NCI-H1930 (cell line): ENCODE results near the gene FRZB.
A peak's percentile ranks its signal among the peaks of the same experiment; 100 is the strongest.

ENCODE experiments used
- DNase-seq, 2 experiments: peaks; one replicate each; lab custom pipeline; 2025; lab: John Stamatoyannopoulos, UW

FRZB gene

DNA sequence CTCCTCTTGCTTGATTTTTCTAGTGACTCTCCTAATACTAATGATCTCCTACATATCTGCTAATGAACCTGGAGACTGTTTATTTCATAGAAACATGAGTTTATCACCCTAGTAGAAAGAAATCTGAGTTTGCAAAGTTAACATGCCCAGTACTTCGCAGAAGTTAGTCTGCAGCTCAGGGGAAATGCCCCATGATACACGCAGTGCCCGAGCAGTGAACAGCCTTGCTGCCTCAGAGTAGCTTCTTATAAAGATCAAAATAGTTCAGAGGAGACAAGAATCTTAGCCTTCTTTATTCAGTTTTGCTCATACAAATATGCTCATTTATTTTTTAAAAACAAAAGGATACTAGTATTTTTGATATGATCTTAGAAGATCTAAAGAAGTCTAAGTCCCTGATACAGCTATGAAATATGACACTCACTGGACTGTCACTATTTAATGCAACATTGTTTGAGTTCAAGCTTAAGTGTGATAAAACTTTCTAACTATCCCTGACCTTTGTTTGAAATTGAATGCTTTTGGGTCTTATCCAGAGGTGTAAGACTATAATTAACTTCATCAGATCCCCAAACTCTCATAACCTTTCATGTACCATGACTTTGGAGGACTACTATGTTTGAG, 20.5 kb downstream of the FRZB start:
- DNase-seq = no peak

DNA sequence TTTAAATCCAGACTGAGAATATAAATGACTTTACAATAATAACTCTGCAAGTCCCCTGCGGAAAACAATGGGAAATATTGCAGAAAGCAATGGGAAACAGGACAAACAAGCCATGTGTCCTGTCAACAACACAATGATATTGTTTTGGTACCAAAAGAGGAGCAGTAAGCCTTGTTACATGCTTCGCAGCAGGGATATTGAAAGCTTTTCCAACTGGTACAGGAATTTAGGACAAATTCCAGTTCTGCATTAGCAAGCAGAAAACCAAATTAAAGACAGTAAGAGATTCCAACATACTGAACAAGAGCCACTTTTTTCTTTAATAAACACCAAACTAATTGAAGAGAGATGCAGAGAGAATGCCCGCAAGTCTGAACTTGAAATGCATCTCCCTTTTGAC, 30.0 kb downstream of the FRZB start:
- no peak for DNase-seq

GRCh38 chr2:182834293-182834692, 32.1 kb downstream of the FRZB start:
- no peak for DNase-seq

DNA sequence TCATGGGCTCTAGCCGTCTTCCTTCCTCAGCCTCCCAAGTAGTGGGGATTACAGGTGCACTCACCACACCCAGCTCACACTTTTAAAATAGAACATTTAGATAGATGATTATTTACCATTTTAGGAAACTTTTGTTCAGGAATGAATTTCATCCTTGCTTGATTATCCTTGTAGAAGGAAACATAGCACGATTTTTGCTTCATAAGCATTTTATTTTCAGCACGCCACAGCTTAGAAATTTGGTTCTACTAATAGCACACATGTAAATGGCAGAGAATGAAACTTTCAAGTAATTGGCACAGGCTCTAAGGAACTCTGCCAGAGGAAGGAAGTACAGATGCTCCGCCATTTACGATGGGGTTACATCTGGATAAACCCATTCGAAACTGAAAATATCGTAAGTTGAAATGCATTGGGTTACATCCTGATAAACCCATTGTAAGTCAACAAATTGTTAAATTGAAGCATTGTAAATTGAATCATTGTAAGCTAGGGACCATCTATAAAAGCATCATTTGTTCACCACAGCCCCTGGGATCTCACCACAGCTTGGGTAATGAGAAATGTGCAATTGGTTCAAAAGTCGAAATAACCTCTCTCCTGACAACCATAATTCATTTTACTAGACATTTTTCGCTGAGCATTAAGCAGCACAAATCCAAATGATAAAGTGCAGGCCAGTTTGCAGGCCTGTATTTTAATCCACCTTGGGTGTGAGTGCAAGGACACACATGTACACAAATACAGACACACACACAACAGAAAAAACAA, 33.2 kb downstream of the FRZB start:
- no peak for DNase-seq

GRCh38 chr2:182831921-182832320, 34.5 kb downstream of the FRZB start:
- DNase-seq = no peak

GRCh38 chr2:182831101-182831500, 35.3 kb downstream of the FRZB start:
- no peak for DNase-seq

- DNase-seq = no peak
Observed at GRCh38 chr2:182827182-182827879, 39.1 kb downstream of the FRZB start.

DNA sequence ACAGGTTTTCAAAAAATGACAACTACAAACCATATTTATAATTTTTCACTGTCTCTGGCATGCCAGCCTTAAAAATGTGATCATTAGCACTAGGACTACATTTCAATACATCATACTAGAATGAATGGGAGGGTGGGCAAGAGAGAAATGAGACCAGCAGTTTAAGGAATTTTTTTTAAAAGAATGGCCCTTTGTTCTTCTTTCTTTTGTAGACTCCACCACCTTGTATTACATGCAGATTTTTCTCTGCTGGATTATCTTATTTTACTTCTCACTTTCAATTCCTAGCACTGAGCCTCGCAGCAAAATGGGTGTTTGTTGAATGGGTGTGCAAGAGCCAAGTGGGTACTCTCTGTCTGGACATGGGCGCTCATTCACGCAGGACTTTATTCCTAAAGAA, 39.9 kb downstream of the FRZB start:
- DNase-seq = no peak

GRCh38 chr2:182826064-182826463, 40.4 kb downstream of the FRZB start:
- no peak for DNase-seq

DNA sequence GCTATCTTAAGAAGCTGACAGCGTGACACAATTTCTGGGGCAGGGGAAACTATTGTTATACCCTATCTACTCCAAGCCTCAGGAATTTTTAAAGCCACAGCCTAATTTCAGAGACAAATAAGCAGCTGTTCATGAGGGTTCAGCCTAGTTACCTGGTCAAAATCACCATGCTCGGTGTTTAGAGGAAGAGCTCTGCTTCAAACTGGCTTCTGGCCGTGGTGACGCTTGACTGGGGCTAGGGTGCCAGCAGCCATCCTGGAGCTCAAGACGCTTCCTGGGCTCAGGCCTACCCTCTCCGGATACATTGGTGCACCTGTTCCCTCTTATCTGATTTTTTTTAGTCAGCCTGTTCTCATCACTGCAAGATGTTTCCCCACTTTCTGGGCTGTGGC, 41.7 kb downstream of the FRZB start:
- DNase-seq = no peak

DNA sequence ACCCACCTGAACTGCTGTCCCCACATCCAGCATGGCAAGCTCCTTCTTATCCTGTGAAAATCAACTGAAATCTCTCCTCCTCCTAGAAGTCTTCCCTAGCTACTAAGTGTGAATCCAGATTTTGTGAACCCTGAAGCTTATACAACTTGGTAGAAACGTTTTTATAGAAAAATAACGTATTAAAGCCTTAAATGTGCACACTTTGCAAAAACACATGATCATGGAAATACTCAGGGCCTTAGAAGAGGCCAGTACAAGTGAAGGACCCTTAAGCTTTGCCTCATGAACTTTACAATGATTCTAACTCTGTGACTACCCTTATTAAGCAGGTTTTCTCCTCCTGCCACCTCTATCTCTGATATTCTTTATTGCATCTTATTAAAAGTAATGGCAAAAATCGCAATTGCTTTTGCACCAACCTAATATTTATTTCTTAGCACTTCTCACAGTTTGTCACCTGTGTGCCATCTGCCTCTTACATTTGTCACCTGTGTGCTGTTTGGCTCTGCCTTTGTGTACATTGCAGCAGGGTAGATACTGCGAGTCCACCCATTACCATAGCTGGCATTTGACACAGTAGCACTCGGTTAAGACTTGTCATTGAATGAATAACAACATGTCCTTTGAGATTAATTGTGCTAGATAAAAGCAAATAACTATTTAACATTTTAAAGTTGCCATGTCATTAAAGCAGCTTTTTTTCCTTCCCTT, 42.2 kb downstream of the FRZB start:
- no peak for DNase-seq

DNA sequence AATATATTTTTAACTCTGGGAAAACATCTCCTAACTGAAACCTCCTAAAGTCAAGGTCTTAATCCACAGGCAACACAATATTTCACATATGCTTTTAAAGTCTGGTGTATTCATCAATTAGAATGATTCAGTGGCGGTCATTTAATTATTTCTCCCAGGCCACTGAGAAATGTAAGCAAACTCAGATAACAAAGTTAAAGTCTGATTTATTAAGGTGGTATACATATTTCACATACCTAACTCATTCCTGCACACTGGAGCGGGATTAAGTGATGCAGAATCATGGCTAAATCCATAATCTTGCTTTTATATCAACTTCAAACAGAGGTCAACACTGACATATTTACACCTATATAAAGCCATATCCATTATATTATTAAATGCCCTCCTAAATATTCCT, 43.7 kb downstream of the FRZB start:
- DNase-seq = no peak

DNA sequence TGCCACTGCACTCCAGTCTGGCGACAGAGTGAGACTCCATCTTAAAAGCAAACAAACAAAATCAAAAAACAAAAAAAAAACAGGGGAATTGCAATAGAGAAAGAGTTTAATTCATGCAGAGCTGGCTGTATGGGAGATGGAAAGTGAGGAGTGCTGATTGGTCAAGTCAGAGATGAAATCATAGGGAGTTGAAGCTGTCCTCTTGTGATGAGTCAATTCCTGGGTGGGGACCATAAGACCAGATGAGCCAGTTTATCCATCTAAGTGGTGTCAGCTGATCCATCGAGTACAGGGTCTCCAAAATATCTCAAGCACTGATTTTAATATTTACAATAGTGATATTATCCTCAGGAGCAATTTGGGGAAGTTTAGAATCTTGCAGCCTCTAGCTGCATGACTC, 45.3 kb downstream of the FRZB start:
- DNase-seq = no peak

- no peak for DNase-seq
Observed at GRCh38 chr2:182819412-182819811, 47.0 kb downstream of the FRZB start.

- DNase-seq = no peak
Observed at GRCh38 chr2:182818925-182819324, 47.5 kb downstream of the FRZB start.

- no peak for DNase-seq
Observed at GRCh38 chr2:182818501-182818900, 47.9 kb downstream of the FRZB start.

GRCh38 chr2:182817558-182817957, 48.9 kb downstream of the FRZB start:
- no peak for DNase-seq

DNA sequence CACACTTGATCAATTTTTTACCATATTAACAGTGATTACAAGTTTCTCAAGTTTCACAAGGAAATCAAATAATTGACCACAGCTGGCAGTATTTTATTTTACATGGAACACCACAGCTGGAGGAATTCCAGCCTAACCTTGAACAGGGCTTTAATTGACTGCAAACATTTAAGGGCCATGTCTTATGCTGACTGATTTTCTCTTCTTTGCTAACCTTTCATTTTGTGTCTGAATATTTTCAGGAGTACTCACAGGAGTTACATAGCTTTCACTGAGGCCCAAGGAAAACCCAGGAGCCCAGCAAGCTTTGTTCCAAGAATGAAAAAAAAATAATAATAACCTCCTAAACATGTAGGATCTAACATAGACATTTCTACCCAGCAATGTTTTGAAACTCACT, 49.6 kb downstream of the FRZB start:
- no peak for DNase-seq

- no peak for DNase-seq
Observed at GRCh38 chr2:182814804-182815203, 51.6 kb downstream of the FRZB start.

DNA sequence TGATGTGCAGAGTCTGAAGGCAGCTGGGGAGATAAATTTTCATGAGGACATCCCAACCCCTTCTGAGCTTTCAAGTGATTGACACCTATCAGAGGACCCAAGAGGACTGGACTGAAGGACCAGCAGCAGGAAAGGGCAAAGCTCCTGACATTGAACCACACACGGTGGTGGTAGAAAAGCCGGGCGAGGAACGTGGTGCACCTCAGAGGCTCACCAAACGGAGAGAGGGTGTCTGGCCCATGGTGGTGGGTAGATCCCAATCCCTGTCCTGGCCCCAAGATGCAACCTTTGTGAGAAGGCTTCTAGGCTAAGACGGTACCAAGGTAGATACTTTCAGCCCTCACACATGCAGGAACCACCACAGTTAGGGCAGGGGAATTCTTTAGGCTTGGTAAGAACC, 52.1 kb downstream of the FRZB start:
- no peak for DNase-seq

- DNase-seq = no peak
Observed at GRCh38 chr2:182810087-182810486, 56.4 kb downstream of the FRZB start.

GRCh38 chr2:182807319-182807718, 59.1 kb downstream of the FRZB start:
- no peak for DNase-seq

- peak in 1 of 2 experiments; percentile 85 for DNase-seq
Observed at GRCh38 chr2:182804128-182804527, 62.3 kb downstream of the FRZB start.
